Measurements from ENCODE around the gene KIR3DL2.
"Not testable (repeated sequence)": the region's sequence is repeated elsewhere in the genome, so short reads cannot be mapped to it uniquely, and the experiment has no call there.

The KIR3DL2 gene

DNA sequence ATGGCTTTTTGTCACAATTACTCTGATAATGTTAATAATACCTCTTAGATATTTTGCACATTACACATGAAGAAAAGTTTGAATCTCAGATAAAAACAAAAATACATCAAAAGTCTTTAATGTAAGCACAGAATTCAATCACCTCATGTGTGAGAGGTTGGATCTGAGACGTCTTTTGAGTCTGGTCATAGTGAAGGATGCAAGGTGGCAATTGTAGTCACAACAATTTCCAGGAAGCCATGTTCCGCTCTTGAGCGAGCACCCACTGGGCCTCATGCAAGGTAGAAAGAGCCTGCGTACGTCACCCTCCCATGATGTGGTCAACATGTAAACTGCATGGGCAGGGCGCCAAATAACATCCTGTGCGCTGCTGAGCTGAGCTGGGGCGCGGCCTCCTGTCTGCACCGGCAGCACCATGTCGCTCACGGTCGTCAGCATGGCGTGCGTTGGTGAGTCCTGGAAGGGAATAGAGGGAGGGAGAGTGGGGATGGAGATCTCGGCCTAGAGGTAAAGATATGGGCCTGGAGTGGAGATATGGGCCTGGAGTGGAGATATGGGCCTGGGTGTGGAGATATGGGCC, at the start of gene KIR3DL2:
Gene KIR3DL2 (plus strand): TSS at position 383 of the 580 bp plus-strand sequence. CDS start 33 bp downstream, at position 416.
- DNase-seq = peak; percentile 29

DNA sequence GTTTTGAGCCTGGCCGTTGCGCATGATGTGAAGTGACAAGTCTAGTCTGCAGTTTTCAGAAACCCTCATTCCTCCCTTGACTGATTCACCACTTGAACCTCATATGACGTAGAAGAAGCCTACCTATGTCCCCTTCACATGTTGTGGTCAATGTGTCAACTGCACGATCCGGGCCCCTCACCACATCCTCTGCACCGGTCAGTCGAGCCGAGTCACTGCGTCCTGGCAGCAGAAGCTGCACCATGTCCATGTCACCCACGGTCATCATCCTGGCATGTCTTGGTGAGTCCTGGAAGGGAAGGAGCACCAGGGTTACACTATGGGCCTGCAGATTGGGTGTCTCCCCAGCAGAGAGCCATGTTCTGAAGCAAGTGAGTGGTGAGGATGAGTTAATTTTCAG, 46.8 kb upstream of the KIR3DL2 start, which contains the start of gene KIR2DL4:
Gene KIR2DL4 (plus strand): TSS at position 201 of the 400 bp plus-strand sequence. CDS start 42 bp downstream, at position 243.
- DNase-seq = no peak

DNA sequence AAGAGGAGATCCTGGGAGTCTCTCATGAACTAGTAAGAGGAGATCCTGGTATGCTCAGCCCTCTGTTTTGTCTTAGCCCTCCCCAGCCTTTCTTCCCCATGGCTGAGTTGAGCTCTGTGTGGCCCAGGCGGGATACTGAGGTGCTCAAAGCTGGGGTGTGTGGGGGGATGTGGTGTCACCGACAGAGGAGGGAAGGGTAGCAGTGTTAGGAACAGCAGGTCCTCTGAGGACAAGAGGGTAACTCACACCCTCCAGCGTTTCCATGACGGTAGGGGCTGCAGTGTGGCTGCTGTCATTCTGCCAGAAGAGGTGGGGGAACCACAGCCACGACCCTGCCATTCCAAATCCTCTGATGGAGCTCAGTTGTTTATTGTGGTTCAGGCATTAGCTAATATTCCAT, 46.1 kb upstream of the KIR3DL2 start:
- DNase-seq = no peak

DNA sequence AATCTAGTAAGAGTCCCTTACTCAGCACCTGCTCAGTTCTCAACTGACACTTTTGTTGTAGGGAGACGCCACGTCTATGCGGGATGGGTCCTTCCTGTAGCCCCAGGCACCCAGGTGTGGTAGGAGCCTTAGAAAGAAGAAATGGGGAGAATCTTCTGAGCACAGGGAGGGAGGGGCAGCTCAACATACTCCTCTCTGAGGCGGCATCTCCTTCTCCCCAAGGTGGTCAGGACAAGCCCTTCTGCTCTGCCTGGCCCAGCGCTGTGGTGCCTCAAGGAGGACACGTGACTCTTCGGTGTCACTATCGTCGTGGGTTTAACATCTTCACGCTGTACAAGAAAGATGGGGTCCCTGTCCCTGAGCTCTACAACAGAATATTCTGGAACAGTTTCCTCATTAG, 45.7 kb upstream of the KIR3DL2 start:
- DNase-seq = no peak

DNA sequence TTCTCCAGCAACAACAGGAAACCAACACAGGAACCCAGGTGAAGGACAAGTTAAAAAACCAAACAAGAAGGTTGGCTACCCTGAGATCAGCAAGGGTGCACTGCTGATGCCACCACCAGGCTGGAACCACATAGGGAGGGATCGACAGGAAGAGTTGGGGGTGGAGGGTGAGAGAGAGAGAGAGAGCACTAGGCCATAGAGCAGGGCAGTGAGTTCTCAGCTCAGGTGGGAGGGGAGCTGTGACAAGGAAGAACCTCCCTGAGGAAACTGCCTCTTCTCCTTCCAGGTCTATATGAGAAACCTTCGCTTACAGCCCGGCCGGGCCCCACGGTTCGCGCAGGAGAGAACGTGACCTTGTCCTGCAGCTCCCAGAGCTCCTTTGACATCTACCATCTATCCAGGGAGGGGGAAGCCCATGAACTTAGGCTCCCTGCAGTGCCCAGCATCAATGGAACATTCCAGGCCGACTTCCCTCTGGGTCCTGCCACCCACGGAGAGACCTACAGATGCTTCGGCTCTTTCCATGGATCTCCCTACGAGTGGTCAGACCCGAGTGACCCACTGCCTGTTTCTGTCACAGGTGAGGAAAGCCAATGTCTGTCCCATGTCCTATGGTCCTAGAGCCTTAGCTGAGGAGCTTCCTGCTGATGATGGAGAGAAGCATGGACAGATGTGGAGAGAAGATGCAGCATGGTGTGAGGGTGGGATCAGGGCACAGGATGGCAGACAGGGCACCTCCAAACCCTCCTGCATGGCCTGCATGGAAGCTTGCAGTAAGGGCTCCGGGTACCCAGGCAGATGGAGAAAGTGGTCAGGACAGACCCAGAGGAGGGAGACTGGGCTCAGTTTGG, 44.4 kb upstream of the KIR3DL2 start:
- no peak for DNase-seq

DNA sequence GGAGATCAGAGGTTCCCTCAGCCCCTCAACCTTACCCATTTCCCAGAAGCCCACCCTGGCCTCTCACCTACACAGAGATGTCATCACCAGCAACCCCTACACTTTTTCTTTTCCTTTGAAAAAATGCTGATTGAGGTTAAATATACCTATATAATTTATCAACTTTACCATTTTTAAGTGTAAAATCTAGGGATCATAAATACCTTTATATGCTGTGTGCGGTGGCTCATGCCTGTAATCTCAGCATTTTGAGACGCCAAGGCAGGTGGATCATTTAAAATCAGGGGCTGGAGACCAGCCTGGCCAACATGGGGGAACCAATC, 43.8 kb upstream of the KIR3DL2 start:
- DNase-seq = no peak

DNA sequence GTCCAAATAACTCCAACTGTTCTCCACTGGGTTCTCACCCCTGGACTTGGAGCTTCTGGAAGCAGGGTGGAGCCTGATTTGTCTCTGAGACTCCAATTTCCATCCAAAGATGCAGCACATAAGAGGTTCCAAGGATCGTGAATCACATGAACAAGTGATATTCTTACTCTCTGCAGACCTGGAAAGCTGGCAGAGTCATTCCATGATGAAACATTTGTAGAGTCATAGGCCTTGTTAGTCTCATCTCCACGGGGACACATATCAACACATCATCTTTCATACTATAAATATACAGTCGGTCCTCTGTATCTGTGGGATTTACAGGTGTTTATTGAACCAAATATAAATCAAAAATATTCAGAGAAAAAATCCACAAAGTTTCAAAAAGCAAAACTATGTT, 35.7 kb upstream of the KIR3DL2 start:
- not testable (repeated sequence) for DNase-seq

DNA sequence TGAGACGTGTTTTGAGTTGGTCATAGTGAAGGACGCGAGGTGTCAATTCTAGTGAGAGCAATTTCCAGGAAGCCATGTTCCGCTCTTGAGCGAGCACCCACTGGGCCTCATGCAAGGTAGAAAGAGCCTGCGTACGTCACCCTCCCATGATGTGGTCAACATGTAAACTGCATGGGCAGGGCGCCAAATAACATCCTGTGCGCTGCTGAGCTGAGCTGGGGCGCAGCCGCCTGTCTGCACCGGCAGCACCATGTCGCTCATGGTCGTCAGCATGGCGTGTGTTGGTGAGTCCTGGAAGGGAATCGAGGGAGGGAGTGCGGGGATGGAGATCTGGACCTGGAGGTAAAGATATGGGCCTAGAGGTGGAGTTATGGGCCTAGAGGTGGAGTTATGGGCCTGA, 34.0 kb upstream of the KIR3DL2 start, which contains the start of gene KIR3DL1:
Gene KIR3DL1 (plus strand): TSS at position 218 of the 400 bp plus-strand sequence.
- DNase-seq = not testable (repeated sequence)

DNA sequence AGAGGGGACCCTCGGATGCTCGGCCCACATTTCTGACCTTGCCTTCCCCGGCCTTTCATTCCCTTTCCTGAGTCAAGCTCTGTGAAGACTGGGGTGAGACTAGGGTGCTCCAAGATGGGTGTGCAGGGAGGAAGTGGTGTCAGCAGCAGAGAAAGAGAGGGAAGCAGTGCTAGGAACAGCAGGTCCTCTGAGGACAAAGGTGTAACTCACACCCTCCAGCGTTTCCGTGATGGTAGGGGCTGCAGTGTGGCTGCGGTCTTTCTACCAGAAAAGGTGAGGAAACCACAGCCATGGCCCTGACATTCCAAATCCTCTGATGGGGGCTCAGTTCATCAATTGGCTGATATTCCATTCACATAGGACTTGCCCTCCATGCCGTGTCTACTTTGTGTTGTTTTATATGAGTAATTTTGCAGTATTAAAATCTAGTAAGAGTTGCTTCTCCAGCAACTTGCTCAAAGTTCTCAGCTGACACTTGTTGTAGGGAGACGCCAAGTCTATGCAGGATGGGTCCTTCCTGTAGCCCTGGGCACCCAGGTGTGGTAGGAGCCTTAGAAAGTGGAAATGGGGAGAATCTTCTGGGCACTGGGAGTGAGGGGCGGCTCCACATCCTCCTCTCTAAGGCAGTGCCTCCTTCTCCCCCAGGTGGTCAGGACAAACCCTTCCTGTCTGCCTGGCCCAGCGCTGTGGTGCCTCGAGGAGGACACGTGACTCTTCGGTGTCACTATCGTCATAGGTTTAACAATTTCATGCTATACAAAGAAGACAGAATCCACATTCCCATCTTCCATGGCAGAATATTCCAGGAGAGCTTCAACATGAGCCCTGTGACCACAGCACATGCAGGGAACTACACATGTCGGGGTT, 32.3 kb upstream of the KIR3DL2 start:
- no peak for DNase-seq

DNA sequence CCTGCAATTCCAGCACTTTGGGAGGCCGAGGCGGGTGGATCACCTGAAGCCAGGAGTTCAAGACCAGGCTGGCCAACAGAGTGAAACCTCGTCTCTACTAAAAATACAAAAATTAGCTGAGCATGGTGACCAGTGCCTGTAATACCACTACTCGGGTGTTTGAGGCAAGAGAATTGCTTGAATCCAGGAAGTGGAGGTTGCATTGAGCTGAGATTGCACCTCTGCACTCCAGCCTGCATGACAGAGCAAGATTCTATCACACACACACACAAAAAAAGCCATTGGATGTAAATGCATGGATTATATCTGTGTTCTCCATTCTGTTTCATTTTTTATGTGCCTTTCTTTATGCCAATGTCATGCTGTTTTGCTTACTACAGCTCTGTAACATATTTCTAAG, 25.8 kb upstream of the KIR3DL2 start:
- DNase-seq = not testable (repeated sequence)

DNA sequence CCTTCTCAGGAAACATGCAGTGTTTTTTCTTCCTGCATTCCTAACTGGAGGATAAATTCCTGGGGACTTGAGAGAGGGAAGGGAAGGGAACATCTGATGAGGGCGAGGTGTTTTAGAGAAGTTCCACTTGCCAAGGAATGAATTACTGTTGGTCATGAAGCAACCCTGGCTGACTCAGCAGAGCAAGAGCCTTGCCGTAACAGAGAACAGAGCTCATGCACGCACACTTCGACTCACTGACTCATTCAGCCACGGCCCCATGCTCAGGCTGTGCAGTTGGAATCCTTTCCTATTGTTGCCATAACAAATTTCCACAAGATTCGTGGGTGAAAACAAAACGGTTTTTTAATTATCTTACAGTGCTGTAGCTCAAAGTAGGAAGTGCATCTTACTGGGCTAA, 24.9 kb upstream of the KIR3DL2 start:
- not testable (repeated sequence) for DNase-seq

DNA sequence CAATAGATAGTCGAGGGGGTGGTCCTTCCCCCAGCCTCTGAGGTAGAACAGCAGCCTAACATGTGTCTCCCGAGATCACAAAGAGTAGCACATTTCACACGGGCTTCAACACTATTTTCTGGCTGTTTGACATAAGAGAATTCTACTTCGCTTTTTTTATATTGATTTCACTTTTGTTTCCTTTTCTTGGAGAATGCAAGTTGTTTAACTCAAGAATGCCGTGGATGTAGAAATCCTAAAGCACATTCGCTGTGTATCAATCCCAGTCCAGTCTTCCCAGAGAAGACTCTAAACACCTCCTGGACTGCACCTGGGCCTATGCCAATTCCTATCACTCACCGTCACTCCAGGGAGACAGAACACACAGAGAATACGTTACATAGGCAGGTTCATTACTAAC, 22.2 kb upstream of the KIR3DL2 start:
- DNase-seq = not testable (repeated sequence)

DNA sequence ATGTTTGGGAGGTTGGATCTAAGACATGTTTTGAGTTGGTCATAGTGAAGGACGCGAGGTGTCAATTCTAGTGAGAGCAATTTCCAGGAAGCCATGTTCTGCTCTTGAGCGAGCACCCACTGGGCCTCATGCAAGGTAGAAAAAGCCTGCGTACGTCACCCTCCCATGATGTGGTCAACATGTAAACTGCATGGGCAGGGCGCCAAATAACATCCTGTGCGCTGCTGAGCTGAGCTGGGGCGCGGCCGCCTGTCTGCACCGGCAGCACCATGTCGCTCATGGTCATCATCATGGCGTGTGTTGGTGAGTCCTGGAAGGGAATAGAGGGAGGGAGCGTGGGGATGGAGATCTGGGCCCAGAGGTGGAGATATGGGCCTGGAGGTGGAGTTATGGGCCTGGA, 17.7 kb upstream of the KIR3DL2 start, which contains the start of gene KIR2DS4:
Gene KIR2DS4 (plus strand): TSS at position 181 of the 400 bp plus-strand sequence.
- DNase-seq = not testable (repeated sequence)

DNA sequence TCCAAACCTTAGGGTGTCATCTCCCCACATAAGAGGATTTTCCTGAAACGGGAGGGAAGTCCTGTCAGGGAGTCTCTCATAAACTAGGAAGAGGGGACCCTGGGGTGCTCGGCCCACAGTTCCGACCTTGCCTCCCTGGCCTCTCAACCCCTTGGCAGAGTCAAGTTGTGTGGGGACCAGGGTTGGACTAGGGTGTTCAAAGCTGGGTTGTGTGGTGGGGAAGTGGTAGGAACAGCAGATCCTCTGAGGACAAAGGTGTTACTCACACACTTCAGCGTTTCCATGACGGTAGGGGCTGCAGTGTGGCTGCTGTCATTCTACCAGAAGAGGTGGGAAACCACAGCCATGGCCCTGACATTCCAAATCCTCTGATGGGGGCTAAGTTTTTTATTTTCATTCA, 15.1 kb upstream of the KIR3DL2 start:
- not testable (repeated sequence) for DNase-seq

DNA sequence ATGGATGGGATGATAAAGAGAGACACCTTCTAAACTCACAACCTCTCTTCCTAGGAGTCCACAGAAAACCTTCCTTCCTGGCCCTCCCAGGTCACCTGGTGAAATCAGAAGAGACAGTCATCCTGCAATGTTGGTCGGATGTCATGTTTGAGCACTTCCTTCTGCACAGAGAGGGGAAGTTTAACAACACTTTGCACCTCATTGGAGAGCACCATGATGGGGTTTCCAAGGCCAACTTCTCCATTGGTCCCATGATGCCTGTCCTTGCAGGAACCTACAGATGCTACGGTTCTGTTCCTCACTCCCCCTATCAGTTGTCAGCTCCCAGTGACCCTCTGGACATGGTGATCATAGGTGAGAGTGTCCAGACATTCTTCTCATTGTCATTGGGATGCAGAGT, 12.7 kb upstream of the KIR3DL2 start:
- DNase-seq = not testable (repeated sequence)

DNA sequence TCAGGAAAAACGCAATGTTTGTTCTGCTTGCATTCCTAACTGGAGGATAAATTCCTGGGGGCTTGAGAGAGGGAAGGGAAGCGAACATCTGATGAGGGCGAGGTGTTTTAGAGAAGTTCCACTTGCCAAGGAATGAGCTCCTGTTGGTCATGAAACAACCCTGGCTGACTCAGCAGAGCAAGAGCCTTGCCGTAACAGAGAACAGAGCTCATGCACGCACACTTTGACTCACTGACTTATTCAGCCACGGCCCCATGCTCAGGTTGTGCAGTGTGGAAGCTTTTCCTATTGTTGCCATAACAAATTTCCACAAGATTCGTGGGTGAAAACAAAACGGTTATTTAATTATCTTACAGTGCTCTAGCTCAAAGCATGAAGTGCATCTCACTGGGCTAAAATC, 7.1 kb upstream of the KIR3DL2 start:
- DNase-seq = not testable (repeated sequence)

DNA sequence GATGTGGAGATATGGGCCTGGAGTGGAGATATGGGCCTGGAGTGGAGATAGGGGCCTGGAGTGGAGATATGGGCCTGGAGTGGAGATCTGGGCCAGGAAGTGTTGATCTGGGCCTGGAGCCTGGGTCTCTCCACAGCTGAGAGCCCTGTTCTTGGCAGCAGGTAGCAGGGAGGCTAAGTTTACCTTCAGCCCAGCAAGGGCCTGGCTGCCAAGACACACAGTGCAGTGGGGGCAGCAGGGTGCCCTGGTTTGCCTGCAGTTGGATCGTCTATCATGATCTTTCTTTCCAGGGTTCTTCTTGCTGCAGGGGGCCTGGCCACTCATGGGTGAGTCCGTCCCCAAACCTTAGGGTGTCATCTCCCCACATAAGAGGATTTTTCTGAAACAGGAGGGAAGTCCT, 687 bp downstream of the KIR3DL2 start:
- DNase-seq = no peak

DNA sequence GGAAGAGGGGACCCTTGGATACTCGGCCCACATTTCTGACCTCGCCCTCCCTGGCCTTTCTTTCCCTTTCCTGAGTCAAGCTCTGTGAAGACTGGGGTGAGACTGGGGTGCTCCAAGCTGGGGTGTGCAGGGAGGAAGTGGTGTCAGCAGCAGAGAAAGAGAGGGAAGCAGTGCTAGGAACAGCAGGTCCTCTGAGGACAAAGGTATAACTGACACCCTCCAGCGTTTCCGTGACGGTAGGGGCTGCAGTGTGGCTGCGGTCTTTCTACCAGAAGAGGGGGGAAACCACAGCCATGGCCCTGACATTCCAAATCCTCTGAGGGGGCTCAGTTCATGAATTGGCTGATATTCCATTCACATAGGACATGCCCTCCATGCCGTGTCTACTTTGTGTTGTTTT, 1.1 kb downstream of the KIR3DL2 start:
- no peak for DNase-seq

DNA sequence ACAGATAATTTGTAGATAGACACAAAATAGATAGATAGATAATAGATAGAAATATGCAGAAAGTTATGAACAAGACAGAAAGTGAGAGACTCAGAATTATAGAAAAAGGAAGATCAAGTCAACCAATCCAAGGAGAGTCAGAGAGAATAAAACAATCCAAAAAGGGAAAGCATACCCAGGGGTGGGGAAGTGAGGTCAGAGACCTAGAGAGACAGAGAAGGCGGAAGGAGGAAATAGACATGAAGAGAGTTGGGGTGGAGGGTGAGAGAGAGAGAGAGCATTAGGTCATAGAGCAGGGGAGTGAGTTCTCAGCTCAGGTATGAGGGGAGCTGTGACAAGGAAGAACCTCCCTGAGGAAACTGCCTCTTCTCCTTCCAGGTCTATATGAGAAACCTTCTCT, 5.0 kb downstream of the KIR3DL2 start:
- not testable (repeated sequence) for DNase-seq

DNA sequence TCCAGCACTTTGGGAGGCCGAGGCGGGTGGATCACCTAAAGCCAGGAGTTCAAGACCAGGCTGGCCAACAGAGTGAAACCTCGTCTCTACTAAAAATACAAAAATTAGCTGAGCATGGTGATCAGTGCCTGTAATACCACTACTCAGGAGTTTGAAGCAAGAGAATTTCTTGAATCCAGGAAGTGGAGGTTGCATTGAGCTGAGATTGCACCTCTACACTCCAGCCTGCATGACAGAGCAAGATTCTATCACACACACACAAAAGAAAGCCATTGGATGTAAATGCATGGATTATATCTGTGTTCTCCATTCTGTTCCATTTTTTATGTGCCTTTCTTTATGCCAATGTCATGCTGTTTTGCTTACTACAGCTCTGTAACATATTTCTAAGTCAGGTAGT, 8.2 kb downstream of the KIR3DL2 start:
- not testable (repeated sequence) for DNase-seq

DNA sequence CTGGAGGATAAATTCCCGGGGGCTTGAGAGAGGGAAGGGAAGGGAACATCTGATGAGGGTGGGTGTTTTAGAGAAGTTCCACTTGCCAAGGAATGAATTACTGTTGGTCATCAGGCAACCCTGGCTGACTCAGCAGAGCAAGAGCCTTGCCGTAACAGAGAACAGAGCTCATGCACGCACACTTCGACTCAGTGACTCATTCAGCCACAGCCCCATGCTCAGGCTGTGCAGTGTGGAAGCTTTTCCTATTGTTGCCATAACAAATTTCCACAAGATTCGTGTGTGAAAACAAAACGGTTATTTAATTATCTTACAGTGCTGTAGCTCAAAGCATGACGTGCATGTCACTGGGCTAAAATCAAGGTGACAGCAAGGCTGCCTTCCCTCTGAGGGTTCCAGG, 9.2 kb downstream of the KIR3DL2 start:
- DNase-seq = not testable (repeated sequence)

DNA sequence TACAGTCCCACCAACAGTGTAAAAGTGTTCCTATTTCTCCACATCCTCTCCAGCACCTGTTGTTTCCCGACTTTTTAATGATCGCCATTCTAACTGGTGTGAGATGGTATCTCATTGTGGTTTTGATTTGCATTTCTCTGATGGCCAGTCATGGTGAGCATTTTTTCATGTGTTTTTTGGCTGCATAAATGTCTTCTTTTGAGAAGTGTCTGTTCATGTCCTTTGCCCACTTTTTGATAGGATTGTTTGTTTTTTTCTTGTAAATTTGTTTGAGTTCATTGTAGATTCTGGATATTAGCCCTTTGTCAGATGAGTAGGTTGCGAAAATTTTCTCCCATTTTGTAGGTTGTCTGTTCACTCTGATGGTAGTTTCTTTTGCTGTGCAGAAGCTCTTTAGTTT, 13.2 kb downstream of the KIR3DL2 start:
- not testable (repeated sequence) for DNase-seq

DNA sequence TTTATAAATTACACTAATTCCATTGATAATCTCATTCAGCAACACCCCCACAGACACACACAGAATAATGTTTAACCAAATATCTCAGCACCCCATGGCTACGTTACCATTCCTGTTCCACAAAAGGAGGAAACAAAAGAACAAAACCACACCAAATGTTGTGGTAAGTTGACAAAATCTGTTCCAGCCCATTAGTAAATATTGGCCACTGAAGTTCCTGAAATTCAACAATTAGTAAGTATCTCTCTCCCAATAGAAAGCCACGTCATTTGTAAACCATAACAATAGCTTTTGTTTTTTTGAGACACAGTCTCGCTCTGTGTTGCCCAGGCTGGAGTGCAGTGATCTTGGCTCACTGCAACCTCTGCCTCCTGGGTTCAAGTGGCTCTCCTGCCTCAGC, 21.5 kb downstream of the KIR3DL2 start:
- DNase-seq = no peak
